Astrocyte (in vitro differentiated cells and primary cell): Measurements from ENCODE around the gene MBP. TPM values are rescaled to one million over a fixed set of nuclear protein-coding genes. Genes with fewer than 3 reads are reported as not detected.

ENCODE experiments used
- DNase-seq: peaks from one replicate; pipeline ENCODE4 v3.0.0-alpha.2; 2010; ENCODE audit warnings: low read depth
- FAIRE-seq: peaks from 2 replicates; lab custom pipeline; 2011; peaks lifted over from hg19 to GRCh38; lab: Jason Lieb, UNC
- H2AFZ ChIP-seq: 2 replicates; pipeline ENCODE4 v1.6.0; 2012; ENCODE audit warnings: low read depth, low read length, inconsistent platforms
- H3K27ac ChIP-seq: 2 replicates; pipeline ENCODE4 v1.5.1; 2011; ENCODE audit warnings: low read depth, low read length, inconsistent platforms
- H3K27me3 ChIP-seq: 2 replicates; pipeline ENCODE4 v1.6.0; 2011; ENCODE audit warnings: low read length, inconsistent platforms; ENCODE audit not compliant: insufficient read depth
- H3K36me3 ChIP-seq: 2 replicates; pipeline ENCODE4 v1.5.1; 2011; ENCODE audit warnings: low read length, inconsistent platforms; ENCODE audit not compliant: insufficient read depth
- H3K4me1 ChIP-seq: 2 replicates; pipeline ENCODE4 v1.5.1; 2011; ENCODE audit warnings: low read length, inconsistent platforms; ENCODE audit not compliant: insufficient read depth
- H3K4me2 ChIP-seq: 2 replicates; pipeline ENCODE4 v1.6.0; 2012; ENCODE audit warnings: low read length, inconsistent platforms
- H3K4me3 ChIP-seq: 2 replicates; pipeline ENCODE4 v1.5.1; 2011; ENCODE audit warnings: low read depth, mild to moderate bottlenecking, low read length, inconsistent platforms; ENCODE audit not compliant: insufficient read depth
- H3K79me2 ChIP-seq: 2 replicates; pipeline ENCODE4 v1.6.0; 2012; ENCODE audit warnings: mild to moderate bottlenecking, low read length, inconsistent platforms; ENCODE audit not compliant: insufficient read depth
- H3K9ac ChIP-seq: 2 replicates; pipeline ENCODE4 v1.6.0; 2012; ENCODE audit warnings: mild to moderate bottlenecking, low read length, inconsistent platforms
- H3K9me3 ChIP-seq: 2 replicates; pipeline ENCODE4 v1.5.1; 2012; ENCODE audit warnings: low read depth, mild to moderate bottlenecking, low read length, inconsistent platforms; ENCODE audit not compliant: insufficient read depth
- H4K20me1 ChIP-seq: 2 replicates; pipeline ENCODE4 v1.6.0; 2012; ENCODE audit warnings: low read length, inconsistent platforms; ENCODE audit not compliant: insufficient read depth
- H3K27ac Mint-ChIP-seq: one replicate; pipeline ENCODE4 v1.8.0; 2021; ENCODE audit warnings: mild to moderate bottlenecking, mixed read lengths; ENCODE audit not compliant: unreplicated experiment
- H3K27me3 Mint-ChIP-seq: one replicate; pipeline ENCODE4 v1.8.0; 2021; ENCODE audit warnings: low read depth, mixed read lengths; ENCODE audit not compliant: unreplicated experiment
- H3K36me3 Mint-ChIP-seq: one replicate; pipeline ENCODE4 v1.8.0; 2021; ENCODE audit warnings: low read depth, mixed read lengths; ENCODE audit not compliant: unreplicated experiment
- H3K4me1 Mint-ChIP-seq: one replicate; pipeline ENCODE4 v1.8.0; 2021; ENCODE audit warnings: low read depth, mixed read lengths; ENCODE audit not compliant: unreplicated experiment
- H3K4me3 Mint-ChIP-seq: one replicate; pipeline ENCODE4 v1.8.0; 2021; ENCODE audit warnings: mild to moderate bottlenecking, moderate library complexity, mixed read lengths; ENCODE audit not compliant: unreplicated experiment
- H3K9me3 Mint-ChIP-seq: one replicate; pipeline ENCODE4 v1.8.0; 2021; ENCODE audit warnings: mild to moderate bottlenecking, mixed read lengths; ENCODE audit not compliant: unreplicated experiment
- EZH2 ChIP-seq: IDR thresholded peaks from 2 replicates; pipeline ENCODE4 v1.6.1; 2012; ENCODE audit warnings: mild to moderate bottlenecking, low read length, inconsistent platforms; ENCODE audit not compliant: insufficient read depth
- total RNA-seq: library from RNA; stranded (reverse); gene quantifications from 2 replicates; pipeline ENCODE4 v1.2.1, GENCODE V29; 2021
- TF ChIP-seq, protein P1 (sequence below): IDR thresholded peaks from 2 replicates; pipeline ENCODE4 v1.5.1; 2011; ENCODE audit warnings: low read depth, mild to moderate bottlenecking, inconsistent platforms, low read length, moderate library complexity; ENCODE audit not compliant: insufficient read depth

Gene MBP
- total RNA-seq, 1 donor from 2014 or later: 11.4 TPM

DNA sequence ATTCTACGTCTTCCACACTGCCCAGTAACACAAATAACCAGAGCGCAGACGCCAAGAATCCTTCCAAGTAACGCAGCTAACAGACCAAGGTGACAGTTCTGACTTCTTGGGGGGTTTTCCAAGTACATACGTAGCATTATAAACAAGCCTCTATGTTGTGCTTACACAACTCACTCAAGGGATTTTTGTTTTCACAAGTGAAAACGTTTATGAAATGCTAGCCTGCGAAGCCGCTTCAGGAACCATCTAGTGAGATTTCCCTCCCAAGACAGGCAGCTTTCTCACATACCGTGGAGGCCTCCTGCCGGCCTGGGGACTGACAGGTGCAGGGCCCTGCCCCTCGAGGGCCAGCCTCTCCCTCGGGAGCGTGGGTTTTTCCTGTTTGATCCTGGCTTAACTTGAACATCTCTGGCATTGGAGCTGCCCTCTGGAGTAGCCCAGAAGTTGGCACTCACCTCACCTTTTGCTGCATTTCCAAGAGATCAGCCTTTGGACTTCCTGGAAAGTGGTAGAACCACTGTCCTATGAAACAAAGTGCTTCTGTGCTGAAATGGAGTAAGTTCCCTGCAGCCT lies 151.1 kb downstream of the MBP start:
- peaks cover under 1% of the 10 kb centered on the region for H3K27me3 ChIP-seq
- no peaks in the 10 kb centered on the region for H3K9me3 ChIP-seq
- H3K4me2 ChIP-seq: no peak overlapping the region
- no peaks in the 10 kb centered on the region for H3K79me2 ChIP-seq
- no peak overlapping the region for H3K4me3 ChIP-seq
- no peak overlapping the region for H2AFZ ChIP-seq
- DNase-seq: no peak
- TF ChIP-seq EZH2: no peak
- TF ChIP-seq, protein P1, sequence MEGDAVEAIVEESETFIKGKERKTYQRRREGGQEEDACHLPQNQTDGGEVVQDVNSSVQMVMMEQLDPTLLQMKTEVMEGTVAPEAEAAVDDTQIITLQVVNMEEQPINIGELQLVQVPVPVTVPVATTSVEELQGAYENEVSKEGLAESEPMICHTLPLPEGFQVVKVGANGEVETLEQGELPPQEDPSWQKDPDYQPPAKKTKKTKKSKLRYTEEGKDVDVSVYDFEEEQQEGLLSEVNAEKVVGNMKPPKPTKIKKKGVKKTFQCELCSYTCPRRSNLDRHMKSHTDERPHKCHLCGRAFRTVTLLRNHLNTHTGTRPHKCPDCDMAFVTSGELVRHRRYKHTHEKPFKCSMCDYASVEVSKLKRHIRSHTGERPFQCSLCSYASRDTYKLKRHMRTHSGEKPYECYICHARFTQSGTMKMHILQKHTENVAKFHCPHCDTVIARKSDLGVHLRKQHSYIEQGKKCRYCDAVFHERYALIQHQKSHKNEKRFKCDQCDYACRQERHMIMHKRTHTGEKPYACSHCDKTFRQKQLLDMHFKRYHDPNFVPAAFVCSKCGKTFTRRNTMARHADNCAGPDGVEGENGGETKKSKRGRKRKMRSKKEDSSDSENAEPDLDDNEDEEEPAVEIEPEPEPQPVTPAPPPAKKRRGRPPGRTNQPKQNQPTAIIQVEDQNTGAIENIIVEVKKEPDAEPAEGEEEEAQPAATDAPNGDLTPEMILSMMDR: no peak
- H3K27ac ChIP-seq: no peak overlapping the region
- H3K9ac ChIP-seq: no peak overlapping the region
- no peaks in the 10 kb centered on the region for H3K36me3 ChIP-seq
- H4K20me1 ChIP-seq: no peaks in the 10 kb centered on the region
- H3K4me1 ChIP-seq: no peaks in the 10 kb centered on the region
- peaks cover 2% of the 10 kb centered on the region for H3K4me1 Mint-ChIP-seq
- H3K27ac Mint-ChIP-seq: no peak overlapping the region
- peaks cover 6% of the 10 kb centered on the region for H3K27me3 Mint-ChIP-seq
- no peak for FAIRE-seq
- H3K9me3 Mint-ChIP-seq: no peaks in the 10 kb centered on the region
- peaks cover 14% of the 10 kb centered on the region for H3K36me3 Mint-ChIP-seq
- H3K4me3 Mint-ChIP-seq: no peak overlapping the region

DNA sequence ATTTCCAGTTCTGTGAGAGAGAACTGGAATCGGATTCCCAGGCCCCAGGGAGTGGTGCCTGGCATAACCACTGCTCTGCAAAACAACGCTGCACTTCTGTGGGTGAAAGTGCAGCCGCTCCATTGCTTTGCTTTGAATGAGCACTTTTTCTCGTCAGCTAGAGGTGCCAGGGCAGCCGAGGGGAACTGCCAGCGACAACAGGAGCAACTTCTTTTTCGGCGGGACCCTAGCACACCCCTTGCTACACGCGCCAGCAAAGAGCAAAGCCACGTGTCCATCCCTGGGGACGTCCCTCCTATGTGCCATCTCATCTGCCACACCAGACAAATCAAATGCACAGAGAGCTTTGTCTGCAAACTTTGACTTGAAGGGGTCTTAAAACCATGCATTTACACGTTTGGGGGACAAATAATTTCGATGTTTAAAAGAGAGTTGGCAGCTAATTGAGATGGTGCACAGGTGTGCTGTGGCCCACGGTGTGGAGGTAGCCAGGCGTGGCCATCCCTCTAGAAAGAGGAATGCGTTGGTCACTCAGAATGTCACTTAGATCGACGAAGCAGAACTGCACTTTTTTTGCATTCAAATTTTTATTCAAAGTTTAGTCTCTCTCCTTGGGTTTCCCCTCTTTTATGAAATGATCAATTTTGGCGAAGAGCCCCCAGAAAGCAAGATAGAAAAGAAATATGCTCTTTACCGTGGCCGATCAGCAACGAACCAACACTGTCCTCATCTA lies 151.8 kb downstream of the MBP start:
- Histone ChIP-seq H3K9ac (no peak overlapping the region), H3K36me3 (no peaks in the 10 kb centered on the region), H3K27me3 (no peaks in the 10 kb centered on the region), H3K4me3 (no peak overlapping the region), H3K9me3 (no peaks in the 10 kb centered on the region), H2AFZ (no peak overlapping the region), H4K20me1 (no peaks in the 10 kb centered on the region), H3K27ac (no peak overlapping the region), H3K4me2 (no peak overlapping the region), H3K4me1 (no peaks in the 10 kb centered on the region), H3K79me2 (no peaks in the 10 kb centered on the region)
- Mint-ChIP-seq H3K36me3 (peaks cover 14% of the 10 kb centered on the region), H3K4me3 (no peak overlapping the region), H3K9me3 (no peaks in the 10 kb centered on the region), H3K4me1 (peaks cover 2% of the 10 kb centered on the region), H3K27me3 (peaks cover 2% of the 10 kb centered on the region), H3K27ac (no peak overlapping the region)
- TF ChIP-seq EZH2: no peak
- TF ChIP-seq, protein P1: no peak
- DNase-seq: no peak
- no peak for FAIRE-seq

DNA sequence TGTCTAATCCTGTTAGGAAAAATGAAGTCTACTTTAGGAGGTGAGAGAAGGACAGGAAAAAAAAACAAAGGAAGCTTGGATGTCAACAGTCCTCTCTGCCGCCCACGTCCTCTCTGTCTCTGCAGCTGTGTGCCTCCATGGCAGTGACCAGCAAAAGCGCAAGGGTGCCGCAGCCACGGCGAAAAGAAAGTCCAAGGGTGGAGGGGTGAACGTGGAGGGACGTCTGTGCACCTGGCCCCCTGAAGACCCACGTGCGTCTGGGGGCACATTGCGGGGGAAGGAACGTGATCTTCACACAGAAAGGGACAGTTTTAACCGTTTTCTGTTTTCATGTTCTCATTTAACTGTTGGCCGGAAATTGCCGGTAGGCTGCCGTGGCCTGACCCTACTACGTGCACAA lies 152.7 kb downstream of the MBP start:
- Mint-ChIP-seq H3K27me3 (peaks cover 2% of the 10 kb centered on the region), H3K9me3 (no peaks in the 10 kb centered on the region), H3K4me3 (no peak overlapping the region), H3K4me1 (peaks cover 2% of the 10 kb centered on the region), H3K36me3 (peaks cover 14% of the 10 kb centered on the region), H3K27ac (no peak overlapping the region)
- DNase-seq (no peak), FAIRE-seq (no peak)
- no peaks in the 10 kb centered on the region for H3K9me3 ChIP-seq
- H3K79me2 ChIP-seq: no peaks in the 10 kb centered on the region
- H4K20me1 ChIP-seq: no peaks in the 10 kb centered on the region
- no peak for TF ChIP-seq EZH2
- TF ChIP-seq, protein P1: no peak
- no peak overlapping the region for H3K27ac ChIP-seq
- no peak overlapping the region for H3K4me3 ChIP-seq
- no peak overlapping the region for H2AFZ ChIP-seq
- H3K9ac ChIP-seq: no peak overlapping the region
- no peaks in the 10 kb centered on the region for H3K36me3 ChIP-seq
- H3K4me2 ChIP-seq: no peak overlapping the region
- H3K4me1 ChIP-seq: no peaks in the 10 kb centered on the region
- no peaks in the 10 kb centered on the region for H3K27me3 ChIP-seq
